GM12801 (cell line): ENCODE data around the gene SORCS1.

Experiments used
- CTCF ChIP-seq: IDR thresholded peaks from one replicate; pipeline ENCODE4 v1.5.1; 2011; ENCODE audit warnings: control low read depth; ENCODE audit not compliant: insufficient read length; ENCODE audit errors: extremely low read depth

Gene SORCS1

DNA sequence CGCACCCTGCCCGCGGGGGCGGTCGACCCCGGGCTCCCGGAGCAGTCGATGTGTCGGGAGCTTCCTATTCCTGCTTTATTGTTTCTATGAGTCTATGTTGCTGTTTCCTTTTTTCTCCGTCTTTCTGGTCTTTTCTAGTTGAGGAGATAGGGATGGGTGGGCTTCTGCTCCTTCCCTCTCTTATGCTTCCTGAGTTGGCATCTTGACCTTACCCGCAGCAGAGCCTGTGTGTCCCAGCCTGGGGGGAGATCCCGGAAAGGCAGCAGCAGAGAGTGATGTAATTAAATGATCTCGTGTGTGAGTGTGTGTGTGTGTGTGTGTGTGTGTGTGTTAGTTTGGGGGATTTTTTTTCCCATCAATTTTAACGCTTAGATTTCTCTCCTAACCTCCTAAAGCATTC lies 486 bp upstream of the SORCS1 start:
- TF ChIP-seq CTCF = no peak

DNA sequence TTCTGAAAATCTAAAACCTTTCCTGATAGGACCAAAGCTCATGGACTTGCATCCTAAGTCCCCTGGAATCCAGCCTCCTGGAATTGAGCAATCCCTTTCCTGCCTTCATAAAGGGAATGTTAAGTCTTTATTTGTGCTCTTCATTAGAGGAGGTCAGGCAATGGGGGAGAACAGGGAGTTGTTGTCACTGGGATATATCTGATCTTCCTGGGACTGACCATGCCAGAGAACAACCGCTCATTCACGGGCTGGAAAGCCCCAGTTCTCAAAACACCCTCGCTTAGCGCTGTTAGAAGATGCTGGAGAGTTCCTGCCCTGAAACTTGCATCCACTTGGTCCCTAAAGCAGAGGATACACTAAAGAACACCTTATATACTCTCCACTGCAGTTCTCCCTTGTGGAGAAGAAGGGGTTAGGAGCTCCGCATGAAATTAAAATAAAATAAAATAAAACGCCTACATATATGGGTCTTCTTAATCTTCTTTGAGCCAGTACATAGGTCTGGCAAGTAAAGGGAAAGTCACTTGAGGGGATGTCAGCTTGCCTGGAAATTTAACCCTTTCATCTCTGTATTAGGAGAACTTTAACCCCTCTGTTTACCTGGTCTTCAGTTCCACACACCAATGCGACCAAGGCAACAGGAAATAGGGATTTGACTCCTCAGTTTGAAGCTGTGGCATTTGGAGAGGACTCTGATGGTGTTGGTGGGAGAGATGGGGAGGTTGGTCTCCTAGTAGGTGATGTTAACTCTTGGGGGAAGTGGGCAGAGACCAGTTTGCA lies 1.2 kb downstream of the SORCS1 start:
- TF ChIP-seq CTCF = no peak

DNA sequence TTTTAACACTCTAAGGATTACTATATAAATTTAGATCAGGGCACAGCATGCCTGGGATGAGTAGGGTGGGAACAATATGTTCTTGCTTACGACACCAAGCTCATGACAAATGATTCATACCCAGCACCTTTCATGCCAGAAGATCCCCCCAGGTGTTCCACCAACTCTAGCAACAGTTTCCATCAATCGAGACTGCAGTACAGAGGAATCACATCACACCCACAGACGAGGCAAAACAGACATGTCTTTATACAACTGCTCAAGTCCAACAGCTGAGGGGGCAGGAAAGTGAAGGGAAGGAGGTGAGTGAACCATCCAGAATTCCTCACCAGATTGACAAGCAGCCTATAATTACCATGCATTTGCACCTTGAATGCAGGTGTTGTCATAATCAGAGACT lies 3.6 kb downstream of the SORCS1 start:
- TF ChIP-seq CTCF = no peak

GRCh38 chr10:107159871-107160270 lies 4.6 kb downstream of the SORCS1 start:
- TF ChIP-seq CTCF = no peak

DNA sequence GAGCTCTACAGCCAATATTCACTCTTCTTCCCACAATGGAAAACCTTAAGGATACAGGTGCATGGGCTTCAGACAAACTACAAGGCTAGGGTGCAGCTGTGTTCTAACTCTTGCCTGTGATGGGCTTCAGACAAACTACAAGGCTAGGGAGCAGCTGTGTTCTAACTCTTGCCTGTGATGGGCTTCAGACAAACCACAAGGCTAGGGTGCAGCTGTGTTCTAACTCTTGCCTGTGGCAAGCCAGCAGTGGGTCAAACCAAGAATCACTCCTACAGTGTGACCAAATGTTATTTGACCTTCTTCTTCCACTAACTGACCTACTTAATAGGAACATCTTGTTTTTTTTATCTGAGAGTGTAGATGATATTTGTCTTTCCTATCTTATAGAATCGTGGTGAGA lies 7.4 kb downstream of the SORCS1 start:
- no peak for TF ChIP-seq CTCF

GRCh38 chr10:107152087-107152486 lies 12.4 kb downstream of the SORCS1 start:
- TF ChIP-seq CTCF = no peak

DNA sequence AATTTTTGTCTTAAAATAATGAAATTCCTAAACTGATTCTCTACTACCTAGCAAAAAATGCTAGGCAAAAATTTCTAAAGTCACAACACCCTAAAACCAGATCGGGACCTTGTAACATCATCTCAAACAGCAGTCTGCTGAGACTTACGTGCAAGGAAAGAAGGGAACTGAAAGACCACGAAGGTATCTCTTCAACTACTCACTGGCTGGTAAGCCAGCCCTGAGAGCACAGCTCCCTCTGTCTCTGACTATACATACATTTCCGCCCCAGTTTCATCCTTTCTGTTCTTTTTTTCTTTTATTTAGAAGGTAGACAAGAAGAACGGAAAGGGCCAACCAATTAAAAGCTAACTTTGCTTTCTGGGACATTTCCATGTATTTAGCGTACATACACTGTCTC lies 15.6 kb downstream of the SORCS1 start:
- TF ChIP-seq CTCF = no peak
